Keratinocyte (primary cell): ENCODE data around the gene FLVCR1. TPM values are rescaled to one million over a fixed set of nuclear protein-coding genes. Genes with fewer than 3 reads are reported as not detected.

ENCODE experiments used
- DNase-seq: peaks from one replicate; pipeline ENCODE4 v3.0.0-alpha.2; 2011; ENCODE audit warnings: low read depth, missing footprints, low spot score
- FAIRE-seq: peaks from 2 replicates; lab custom pipeline; 2011; peaks lifted over from hg19 to GRCh38; lab: Jason Lieb, UNC
- H2AFZ ChIP-seq: 2 replicates; pipeline ENCODE4 v1.6.0; 2012; ENCODE audit warnings: low read length, control low read depth, inconsistent platforms; ENCODE audit not compliant: control insufficient read depth
- H3K27ac ChIP-seq: 2 replicates; pipeline ENCODE4 v1.5.1; 2011; ENCODE audit warnings: low read length; ENCODE audit not compliant: control insufficient read depth, insufficient read depth
- H3K27me3 ChIP-seq: 3 replicates; pipeline ENCODE4 v1.6.0; 2011; ENCODE audit warnings: low read length; ENCODE audit not compliant: control insufficient read depth, insufficient read depth; ENCODE audit errors: extremely low read depth
- H3K36me3 ChIP-seq, 2 experiments: 2 replicates in 1 of 2; 3 replicates in 1 of 2; pipeline ENCODE4 v1.5.1; 2011; ENCODE audit warnings: low read length in 2 of 2, mild to moderate bottlenecking in 1 of 2; ENCODE audit not compliant: control insufficient read depth in 2 of 2, insufficient read depth in 2 of 2; ENCODE audit errors: extremely low read depth in 1 of 2
- H3K4me1 ChIP-seq: 3 replicates; pipeline ENCODE4 v1.5.1; 2011; ENCODE audit warnings: low read length; ENCODE audit not compliant: control insufficient read depth, insufficient read depth; ENCODE audit errors: extremely low read depth
- H3K4me2 ChIP-seq: 3 replicates; pipeline ENCODE4 v1.6.0; 2011; ENCODE audit warnings: low read depth, low read length; ENCODE audit not compliant: control insufficient read depth, insufficient read depth; ENCODE audit errors: extremely low read depth
- H3K4me3 ChIP-seq, 3 experiments: fragments of 200-600 bp in 1 of 3; sonication (generic) in 1 of 3; 2 replicates in 2 of 3; 3 replicates in 1 of 3; pipeline ENCODE4 v1.5.1; 2011 to 2016; ENCODE audit warnings: low read length in 3 of 3, mild to moderate bottlenecking in 3 of 3, control low read depth in 2 of 3, inconsistent platforms in 1 of 3, low read depth in 1 of 3, mixed read lengths in 1 of 3, mixed run types in 1 of 3, moderate library complexity in 1 of 3; ENCODE audit not compliant: control insufficient read depth in 2 of 3, insufficient read depth in 2 of 3; ENCODE audit errors: extremely low read depth in 1 of 3
- H3K79me2 ChIP-seq: 2 replicates; pipeline ENCODE4 v1.6.0; 2012; ENCODE audit warnings: low read length; ENCODE audit not compliant: control insufficient read depth, insufficient read depth
- H3K9ac ChIP-seq: 3 replicates; pipeline ENCODE4 v1.6.0; 2011; ENCODE audit warnings: low read length; ENCODE audit not compliant: control insufficient read depth, insufficient read depth; ENCODE audit errors: extremely low read depth
- H3K9me1 ChIP-seq: 3 replicates; pipeline ENCODE4 v1.6.0; 2011; ENCODE audit warnings: low read length; ENCODE audit not compliant: control insufficient read depth, insufficient read depth; ENCODE audit errors: extremely low read depth
- H3K9me3 ChIP-seq: 2 replicates; pipeline ENCODE4 v1.5.1; 2012; ENCODE audit warnings: low read depth, low read length; ENCODE audit not compliant: control insufficient read depth
- H4K20me1 ChIP-seq: 3 replicates; pipeline ENCODE4 v1.6.0; 2011; ENCODE audit warnings: low read length; ENCODE audit not compliant: control insufficient read depth, insufficient read depth; ENCODE audit errors: extremely low read depth
- CTCF ChIP-seq, 3 experiments: IDR thresholded peaks in 1 of 3; conservative IDR thresholded peaks in 1 of 3; optimal IDR thresholded peaks in 1 of 3; 2 replicates in 2 of 3; 3 replicates in 1 of 3; pipeline versions ENCODE3 to v1.5.1; 2011; ENCODE audit warnings: low read length in 3 of 3, mild to moderate bottlenecking in 3 of 3, moderate library complexity in 2 of 3, control low read depth in 1 of 3, inconsistent platforms in 1 of 3; ENCODE audit not compliant: insufficient read depth in 2 of 3; ENCODE audit errors: extremely low read depth in 1 of 3
- EZH2 ChIP-seq: IDR thresholded peaks from one replicate; pipeline ENCODE4 v1.6.1; 2012; ENCODE audit warnings: inconsistent platforms, mild to moderate bottlenecking, low read length, moderate library complexity
- dilution Hi-C: fragments of 300-500 bp; cut with MboI; formaldehyde crosslinking; loops from one replicate; pipeline ENCODE4 v1.7.0; 2020; ENCODE audit warnings: low sequenced_read_pairs; ENCODE audit not compliant: extremely low pct_ligation_motif_present
- polyA plus RNA-seq, 5 experiments: library from polyadenylated mRNA; depleted of rRNA in 3 of 5; stranded (reverse) in 3 of 5; stranded (forward) in 1 of 5; unstranded in 1 of 5; fragments of >200 nt; gene quantifications; 1 replicate in 1 of 5; 2 replicates in 3 of 5; 3 replicates in 1 of 5; pipeline versions ENCODE4 v1.2.1 to v1.2.3, GENCODE V29; 2011 to 2012; ENCODE audit warnings: missing spikeins in 2 of 5, low read depth in 1 of 5, low replicate concordance in 1 of 5

The FLVCR1 gene
- polyA plus RNA-seq, 1 donor (not counting 4 experiments of a cell fraction or from before 2014, with no cell fraction given) = 6.4 TPM

GRCh38 chr1:212945056-212945455 is 87.0 kb downstream of the FLVCR1 start:
- Histone ChIP-seq H4K20me1 (no peaks in the 10 kb centered on the region), H3K9me1 (no peaks in the 10 kb centered on the region), H3K9ac (no peak overlapping the region), H3K4me2 (no peak overlapping the region), H3K36me3 (no peaks in the 10 kb centered on the region), H3K27me3 (peaks cover 12% of the 10 kb centered on the region), H3K4me1 (no peaks in the 10 kb centered on the region), H3K79me2 (no peaks in the 10 kb centered on the region), H3K27ac (no peak overlapping the region), H3K9me3 (no peaks in the 10 kb centered on the region), H2AFZ (no peak overlapping the region), H3K4me3 (no peak overlapping the region)
- dilution Hi-C loops = no loop called here
- FAIRE-seq (no peak), DNase-seq (no peak)
- TF ChIP-seq EZH2 (no peak), CTCF (optimal IDR thresholded peaks at IDR 0.05 in 1 of 3, IDR thresholded peaks at IDR 0.05 in 1 of 3, conservative IDR thresholded peaks at IDR 0.05 in 1 of 3; ENCODE audit: extremely low read depth in 1 of 3, insufficient read depth in 2 of 3, low read length in 3 of 3) (no peak)

- H3K79me2 ChIP-seq = no peaks in the 10 kb centered on the region
- no peak overlapping the region for H3K4me2 ChIP-seq
- no peaks in the 10 kb centered on the region for H4K20me1 ChIP-seq
- peaks cover 16% of the 10 kb centered on the region for H3K27me3 ChIP-seq
- DNase-seq (no peak), FAIRE-seq (no peak)
- H3K9me3 ChIP-seq = no peaks in the 10 kb centered on the region
- no peaks in the 10 kb centered on the region for H3K36me3 ChIP-seq
- no peak overlapping the region for H2AFZ ChIP-seq
- H3K9ac ChIP-seq = no peak overlapping the region
- H3K4me1 ChIP-seq = peaks cover under 1% of the 10 kb centered on the region
- dilution Hi-C loops = no loop called here
- no peak overlapping the region for H3K27ac ChIP-seq
- no peak overlapping the region for H3K4me3 ChIP-seq
- no peaks in the 10 kb centered on the region for H3K9me1 ChIP-seq
- no peak for TF ChIP-seq CTCF (optimal IDR thresholded peaks at IDR 0.05 in 1 of 3, IDR thresholded peaks at IDR 0.05 in 1 of 3, conservative IDR thresholded peaks at IDR 0.05 in 1 of 3; ENCODE audit: extremely low read depth in 1 of 3, insufficient read depth in 2 of 3, low read length in 3 of 3)
- TF ChIP-seq EZH2 = no peak
Measured at GRCh38 chr1:212945463-212946160, 87.5 kb downstream of the FLVCR1 start.
